Measurements from ENCODE around the gene RYK. TPM values are rescaled to one million over a fixed set of nuclear protein-coding genes. Genes with fewer than 3 reads are reported as not detected.

RYK gene
- total and polyA plus RNA-seq, 2 donors (not counting 1 experiment from before 2014, with no cell fraction given), result 60.6 to 112 TPM

DNA sequence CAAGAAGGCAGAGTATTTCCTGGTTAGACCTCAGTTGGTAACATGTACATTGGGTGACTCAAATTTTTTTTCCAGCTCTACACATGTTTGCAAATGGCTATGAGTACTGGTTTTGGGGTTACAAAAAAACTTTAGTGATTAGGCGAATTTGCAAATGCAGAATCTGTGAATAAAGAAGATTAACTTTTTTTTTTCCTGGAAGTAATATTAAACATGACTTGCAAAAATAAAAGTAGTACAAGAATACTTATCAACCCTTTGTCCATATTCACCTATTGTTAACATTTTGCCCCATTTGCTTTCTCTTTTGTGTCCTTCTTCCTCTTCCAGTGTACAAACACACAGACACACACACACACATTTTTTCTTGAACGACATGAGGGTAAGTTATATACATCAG lies 47.6 kb upstream of the RYK start:
- no peak overlapping the region for H3K4me2 ChIP-seq (ENCODE audit: extremely low read depth, insufficient read depth, low read length)
- no peak overlapping the region for H2AFZ ChIP-seq (ENCODE audit: low read length)
- no peak overlapping the region for H3K4me3 ChIP-seq (replicated peaks in 1 of 4; ENCODE audit: control extremely low read depth in 1 of 4, insufficient read depth in 1 of 4, low read depth in 3 of 4, low read length in 4 of 4)
- H3K4me1 ChIP-seq (ENCODE audit: control insufficient read depth, extremely low read depth, insufficient read depth, low read length), result no peaks in the 10 kb centered on the region
- no peaks in the 10 kb centered on the region for H3K27me3 ChIP-seq (ENCODE audit: control insufficient read depth, insufficient read depth, low read length)
- no peak overlapping the region for H3K9ac ChIP-seq (ENCODE audit: insufficient read depth, low read length)
- no peak overlapping the region for H3K27ac ChIP-seq (ENCODE audit: insufficient read depth, low read length)
- no peaks in the 10 kb centered on the region for H4K20me1 ChIP-seq (ENCODE audit: control insufficient read depth, extremely low read depth, insufficient read depth, low read length)
- TF ChIP-seq EZH2 (IDR thresholded peaks at IDR 0.05; ENCODE audit: low read length, missing control alignments) (no peak), CTCF (conservative IDR thresholded peaks at IDR 0.05 in 1 of 2, IDR thresholded peaks at IDR 0.05 in 1 of 2; ENCODE audit: low read depth in 1 of 2, low read length in 2 of 2) (no peak)
- no peaks in the 10 kb centered on the region for H3K9me3 ChIP-seq (ENCODE audit: control insufficient read depth, insufficient read depth, low read depth, low read length)
- H3K79me2 ChIP-seq (ENCODE audit: control insufficient read depth, insufficient read depth, low read length), result no peaks in the 10 kb centered on the region
- H3K36me3 ChIP-seq (ENCODE audit: control insufficient read depth, insufficient read depth, low read length), result no peaks in the 10 kb centered on the region
- DNase-seq (ENCODE audit: low read depth in 2 of 2), result no peak

DNA sequence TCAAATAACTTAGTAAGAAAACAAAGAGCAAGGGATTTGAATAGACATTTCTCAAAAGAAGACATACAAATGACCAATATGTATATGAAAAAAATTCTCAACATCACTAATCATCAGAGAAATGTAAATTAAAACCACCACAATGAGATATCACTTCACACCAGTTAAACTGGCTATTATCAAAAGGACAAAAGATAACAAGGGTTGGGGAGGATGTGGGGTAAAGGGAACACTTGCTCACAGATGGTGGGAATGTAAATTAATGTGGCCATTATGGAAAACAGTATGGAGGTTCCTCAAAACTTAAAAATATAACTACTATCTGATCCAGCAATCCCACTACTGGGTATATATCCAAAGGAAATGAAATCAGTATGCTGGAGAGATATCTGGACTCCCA lies 46.0 kb upstream of the RYK start:
- Histone ChIP-seq H3K4me1 (ENCODE audit: control insufficient read depth, extremely low read depth, insufficient read depth, low read length) (no peaks in the 10 kb centered on the region), H2AFZ (ENCODE audit: low read length) (no peak overlapping the region), H3K9me3 (ENCODE audit: control insufficient read depth, insufficient read depth, low read depth, low read length) (no peaks in the 10 kb centered on the region), H3K4me2 (ENCODE audit: extremely low read depth, insufficient read depth, low read length) (no peak overlapping the region), H3K27me3 (ENCODE audit: control insufficient read depth, insufficient read depth, low read length) (no peaks in the 10 kb centered on the region), H3K36me3 (ENCODE audit: control insufficient read depth, insufficient read depth, low read length) (no peaks in the 10 kb centered on the region), H3K4me3 (replicated peaks in 1 of 4; ENCODE audit: control extremely low read depth in 1 of 4, insufficient read depth in 1 of 4, low read depth in 3 of 4, low read length in 4 of 4) (no peak overlapping the region), H3K27ac (ENCODE audit: insufficient read depth, low read length) (no peak overlapping the region), H4K20me1 (ENCODE audit: control insufficient read depth, extremely low read depth, insufficient read depth, low read length) (no peaks in the 10 kb centered on the region), H3K9ac (ENCODE audit: insufficient read depth, low read length) (no peak overlapping the region), H3K79me2 (ENCODE audit: control insufficient read depth, insufficient read depth, low read length) (no peaks in the 10 kb centered on the region)
- DNase-seq (ENCODE audit: low read depth in 2 of 2), result no peak
- no peak for TF ChIP-seq CTCF (conservative IDR thresholded peaks at IDR 0.05 in 1 of 2, IDR thresholded peaks at IDR 0.05 in 1 of 2; ENCODE audit: low read depth in 1 of 2, low read length in 2 of 2)

GRCh38 chr3:134295930-134296329 lies 45.3 kb upstream of the RYK start:
- Histone ChIP-seq H3K27me3 (ENCODE audit: control insufficient read depth, insufficient read depth, low read length) (no peaks in the 10 kb centered on the region), H4K20me1 (ENCODE audit: control insufficient read depth, extremely low read depth, insufficient read depth, low read length) (no peaks in the 10 kb centered on the region), H3K9me3 (ENCODE audit: control insufficient read depth, insufficient read depth, low read depth, low read length) (no peaks in the 10 kb centered on the region), H3K36me3 (ENCODE audit: control insufficient read depth, insufficient read depth, low read length) (no peaks in the 10 kb centered on the region), H3K4me3 (replicated peaks in 1 of 4; ENCODE audit: control extremely low read depth in 1 of 4, insufficient read depth in 1 of 4, low read depth in 3 of 4, low read length in 4 of 4) (no peak overlapping the region), H3K27ac (ENCODE audit: insufficient read depth, low read length) (no peak overlapping the region), H3K4me2 (ENCODE audit: extremely low read depth, insufficient read depth, low read length) (no peak overlapping the region), H3K9ac (ENCODE audit: insufficient read depth, low read length) (no peak overlapping the region), H2AFZ (ENCODE audit: low read length) (no peak overlapping the region), H3K4me1 (ENCODE audit: control insufficient read depth, extremely low read depth, insufficient read depth, low read length) (peaks cover 6% of the 10 kb centered on the region), H3K79me2 (ENCODE audit: control insufficient read depth, insufficient read depth, low read length) (no peaks in the 10 kb centered on the region)
- no peak for TF ChIP-seq CTCF (conservative IDR thresholded peaks at IDR 0.05 in 1 of 2, IDR thresholded peaks at IDR 0.05 in 1 of 2; ENCODE audit: low read depth in 1 of 2, low read length in 2 of 2)
- no peak for TF ChIP-seq EZH2 (IDR thresholded peaks at IDR 0.05; ENCODE audit: low read length, missing control alignments)
- no peak for DNase-seq (ENCODE audit: low read depth in 2 of 2)
